Measurements from ENCODE around the gene UROC1. TPM values are rescaled to one million over a fixed set of nuclear protein-coding genes. Genes with fewer than 3 reads are reported as not detected.

UROC1 gene
- total RNA-seq, 1 experiment from 2014 or later: not detected

DNA sequence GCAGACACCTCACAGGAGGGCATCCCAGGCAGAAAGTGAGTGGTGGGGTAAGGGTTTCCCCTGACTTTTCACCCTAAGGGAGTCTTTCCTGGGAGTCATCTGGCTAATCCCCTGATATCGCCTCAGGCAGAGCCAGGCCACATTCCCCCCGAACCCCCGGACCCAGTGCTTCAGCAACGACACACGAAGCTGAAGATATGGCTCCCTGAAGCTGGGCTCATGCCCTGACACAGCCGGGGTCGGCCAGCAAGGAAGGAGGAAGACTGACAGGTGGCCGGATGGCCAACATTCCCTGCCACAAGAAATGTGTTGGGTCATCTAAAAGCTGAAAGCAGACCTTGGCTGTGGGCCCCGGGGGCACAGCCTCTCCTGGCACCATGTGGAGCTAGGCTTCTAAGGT, 20.7 kb upstream of the UROC1 start:
- Histone ChIP-seq H2BK5ac (ENCODE audit: insufficient read length, low read length) (no peak overlapping the region), H3K4me1 (ENCODE audit: insufficient read depth, low read length) (no peaks in the 10 kb centered on the region), H2BK20ac (ENCODE audit: low read depth, low read length, poor library complexity, severe bottlenecking) (no peak overlapping the region), H3K14ac (ENCODE audit: insufficient read depth, low read length) (no peak overlapping the region), H3K23me2 (ENCODE audit: insufficient read length, low read depth, low read length, poor library complexity, severe bottlenecking) (no peaks in the 10 kb centered on the region), H2BK15ac (ENCODE audit: low read depth, low read length) (no peak overlapping the region), H3K79me2 (ENCODE audit: insufficient read depth, low read length) (no peaks in the 10 kb centered on the region), H2BK12ac (ENCODE audit: insufficient read length, low read depth, low read length) (no peak overlapping the region), H4K5ac (ENCODE audit: insufficient read length, low read depth, low read length) (no peak overlapping the region), H2AFZ (ENCODE audit: low read length) (no peak overlapping the region), H3K56ac (ENCODE audit: insufficient read length, low read depth, low read length) (no peak overlapping the region), H3K4me2 (ENCODE audit: insufficient read depth, insufficient read length, low read length) (no peak overlapping the region), H2AK5ac (ENCODE audit: insufficient read length, low read length) (no peak overlapping the region), H3K4ac (ENCODE audit: low read depth, low read length) (no peak overlapping the region), H4K8ac (replicated peaks; ENCODE audit: insufficient read length, low read depth, low read length) (no peak overlapping the region), H3K23ac (ENCODE audit: insufficient read length, low read depth, low read length) (no peak overlapping the region), H3K18ac (ENCODE audit: insufficient read length, low read depth, low read length) (no peak overlapping the region), H3K9ac (ENCODE audit: extremely low read depth, insufficient read length, low read length) (no peak overlapping the region), H3K27ac (ENCODE audit: insufficient read length, low read depth, low read length) (no peak overlapping the region), H3T11ph (ENCODE audit: low read length) (no peak overlapping the region), H3K79me1 (ENCODE audit: insufficient read depth, low read depth, low read length, poor library complexity, severe bottlenecking) (no peaks in the 10 kb centered on the region), H3K9me3 (ENCODE audit: control insufficient read depth, low read depth, low read length) (no peaks in the 10 kb centered on the region), H4K91ac (ENCODE audit: insufficient read length, low read depth, low read length) (no peak overlapping the region), H2BK120ac (ENCODE audit: low read depth, low read length, poor library complexity, severe bottlenecking) (no peak overlapping the region), H4K20me1 (ENCODE audit: control insufficient read depth, insufficient read depth, insufficient read length) (peaks cover 3% of the 10 kb centered on the region), H3K27me3 (ENCODE audit: insufficient read depth, low read length) (no peaks in the 10 kb centered on the region)
- Mint-ChIP-seq H3K4me3 (no peak overlapping the region), H3K9me3 (no peaks in the 10 kb centered on the region), H3K4me1 (no peaks in the 10 kb centered on the region), H3K27me3 (ENCODE audit: low read depth) (peaks cover 8% of the 10 kb centered on the region), H3K36me3 (ENCODE audit: insufficient read depth in 1 of 3, low read depth in 3 of 3) (peaks cover 0 to 3% (median 0%) of the 10 kb centered on the region in 3 experiments; a peak in 2 of 7 replicates), H3K27ac (no peak overlapping the region)
- TF ChIP-seq, protein P1, sequence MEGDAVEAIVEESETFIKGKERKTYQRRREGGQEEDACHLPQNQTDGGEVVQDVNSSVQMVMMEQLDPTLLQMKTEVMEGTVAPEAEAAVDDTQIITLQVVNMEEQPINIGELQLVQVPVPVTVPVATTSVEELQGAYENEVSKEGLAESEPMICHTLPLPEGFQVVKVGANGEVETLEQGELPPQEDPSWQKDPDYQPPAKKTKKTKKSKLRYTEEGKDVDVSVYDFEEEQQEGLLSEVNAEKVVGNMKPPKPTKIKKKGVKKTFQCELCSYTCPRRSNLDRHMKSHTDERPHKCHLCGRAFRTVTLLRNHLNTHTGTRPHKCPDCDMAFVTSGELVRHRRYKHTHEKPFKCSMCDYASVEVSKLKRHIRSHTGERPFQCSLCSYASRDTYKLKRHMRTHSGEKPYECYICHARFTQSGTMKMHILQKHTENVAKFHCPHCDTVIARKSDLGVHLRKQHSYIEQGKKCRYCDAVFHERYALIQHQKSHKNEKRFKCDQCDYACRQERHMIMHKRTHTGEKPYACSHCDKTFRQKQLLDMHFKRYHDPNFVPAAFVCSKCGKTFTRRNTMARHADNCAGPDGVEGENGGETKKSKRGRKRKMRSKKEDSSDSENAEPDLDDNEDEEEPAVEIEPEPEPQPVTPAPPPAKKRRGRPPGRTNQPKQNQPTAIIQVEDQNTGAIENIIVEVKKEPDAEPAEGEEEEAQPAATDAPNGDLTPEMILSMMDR (conservative IDR thresholded peaks at IDR 0.05): no peak
- DNase-seq: peak; percentile 18
- WGBS (ENCODE audit: extremely low coverage, insufficient read length, low lambda C conversion rate): no CpG with 5 or more reads among the region's 9 CpGs
